Measurements from ENCODE around the gene FAM83F.

FAM83F gene

GRCh38 chr22:40071720-40072119 is 77.0 kb downstream of the FAM83F start:
- no peak for DNase-seq

DNA sequence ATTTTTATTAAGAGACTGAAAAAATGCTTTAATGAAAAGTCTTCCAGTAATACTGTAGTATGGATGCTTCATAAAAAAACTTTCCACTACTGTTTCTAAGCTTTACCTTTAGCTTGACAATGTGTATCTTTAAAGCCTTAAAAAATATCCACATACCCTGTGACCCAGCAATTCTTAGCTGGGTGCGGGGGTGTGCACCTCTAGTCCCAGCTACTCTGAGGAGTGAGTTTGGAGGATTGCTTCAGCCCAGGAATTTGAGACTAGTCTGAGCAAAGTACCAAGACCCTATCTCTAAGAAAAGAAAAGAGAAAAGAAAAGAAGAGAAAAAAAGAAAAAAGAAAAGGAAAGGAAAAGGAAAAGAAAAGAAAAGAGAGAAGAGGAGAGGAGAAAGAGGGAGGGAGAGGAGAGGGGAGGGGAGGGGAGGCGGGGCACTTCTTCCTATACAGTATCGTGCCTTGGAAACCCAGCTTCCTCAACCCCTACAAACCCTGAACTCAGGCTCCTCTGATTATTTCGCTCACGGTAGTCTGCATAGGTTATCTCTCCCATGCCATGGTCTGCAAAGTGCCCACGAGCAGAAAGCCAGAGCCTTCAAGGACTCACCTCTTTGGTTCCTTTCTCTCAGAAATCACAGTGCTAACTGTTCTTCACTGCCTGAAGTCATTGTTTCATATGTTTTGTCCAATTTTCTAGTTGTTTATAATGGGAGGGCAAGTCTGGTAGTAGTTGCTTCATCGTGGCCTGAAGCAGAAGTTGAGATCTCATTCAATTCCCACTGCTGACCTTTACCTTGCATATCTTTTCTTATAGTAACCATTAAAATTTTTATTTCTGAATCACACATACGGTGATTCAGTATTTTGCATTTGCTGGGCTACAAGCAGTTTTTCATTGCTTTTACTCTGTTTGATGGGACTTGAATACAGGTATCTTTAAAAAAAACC is 82.2 kb downstream of the FAM83F start:
- DNase-seq, result no peak

- DNase-seq, result no peak
These were observed 82.9 kb downstream of the FAM83F start for GRCh38 chr22:40077646-40078016.

- no peak for DNase-seq
These were observed 86.9 kb downstream of the FAM83F start for GRCh38 chr22:40081662-40082061.

DNA sequence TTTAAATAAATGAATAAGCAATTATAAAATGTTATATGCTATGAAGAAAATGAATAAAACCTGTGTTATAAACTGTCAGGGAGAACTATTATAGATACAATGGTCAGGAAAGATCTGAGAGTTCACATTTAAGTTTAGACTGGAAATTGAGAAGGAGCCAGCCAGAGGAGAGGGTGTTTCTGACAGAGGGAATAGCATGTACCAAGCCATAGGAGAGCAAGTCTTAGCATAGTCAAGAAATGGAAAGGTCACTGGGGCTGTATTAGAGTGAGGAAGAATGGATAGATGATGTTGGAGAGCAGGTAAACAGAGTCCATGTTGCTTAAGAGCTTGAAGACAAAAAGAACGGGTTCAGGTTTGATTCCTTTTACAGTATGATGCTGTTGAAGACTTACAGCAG is 87.4 kb downstream of the FAM83F start:
- DNase-seq, result no peak

DNA sequence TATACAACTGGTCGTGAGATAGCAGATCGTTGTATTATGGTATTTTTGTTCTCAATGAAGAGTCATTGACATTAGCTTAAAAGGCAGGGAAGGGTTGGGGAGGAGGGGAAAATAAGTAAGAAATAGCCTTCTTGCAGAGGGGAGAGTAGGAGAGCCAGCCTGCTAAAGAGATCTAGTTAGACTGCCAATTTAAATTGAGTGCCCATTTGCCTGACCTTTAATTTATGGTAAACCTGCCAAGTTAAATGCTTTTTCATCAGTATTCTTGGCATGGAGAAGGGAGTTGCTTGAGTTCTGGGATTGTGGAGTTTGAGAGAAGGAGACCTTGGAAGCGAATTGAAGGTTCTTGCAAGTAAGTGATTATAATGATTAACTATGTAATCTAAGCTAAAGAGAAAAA is 89.0 kb downstream of the FAM83F start:
- DNase-seq, result no peak

DNA sequence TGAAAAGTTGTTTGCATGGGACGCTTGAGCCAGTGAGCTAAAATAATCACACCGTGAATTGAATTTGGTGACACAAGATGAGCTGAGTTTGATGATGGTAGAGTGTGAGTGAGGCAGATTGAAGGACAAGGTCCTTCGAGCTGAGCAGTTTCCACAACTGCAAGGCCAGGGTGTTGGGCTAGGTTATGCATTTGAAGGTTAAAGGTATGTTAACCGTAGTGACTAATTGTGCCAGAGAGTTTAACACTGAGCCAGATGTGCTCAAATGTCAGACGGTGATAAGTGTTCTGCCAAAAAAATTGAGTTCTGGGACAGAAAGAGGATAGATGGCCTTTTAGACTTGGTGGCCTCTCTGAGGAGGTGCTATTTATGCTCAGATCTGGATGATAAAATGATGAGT is 89.5 kb downstream of the FAM83F start:
- DNase-seq, result no peak

GRCh38 chr22:40088818-40089217 is 94.1 kb downstream of the FAM83F start:
- DNase-seq, result no peak
